Uterus (tissue), 4 donors: Measurements from ENCODE around the gene ELANE. TPM values are rescaled to one million over a fixed set of nuclear protein-coding genes. Genes with fewer than 3 reads are reported as not detected.

Experiments
- DNase-seq, 2 donors: peaks; one replicate each; pipeline ENCODE4 v3.0.0-alpha.2; 2019 to 2020
- H3K27ac ChIP-seq, 2 donors: fragments of 200-600 bp; sonication (generic); 1 replicate in 1 of 2; 2 replicates in 1 of 2; pipeline ENCODE4 v1.5.1; 2016 to 2018
- H3K27me3 ChIP-seq, 2 donors: fragments of 200-600 bp; sonication (generic); one replicate each; pipeline ENCODE4 v1.5.1; 2018 to 2019; ENCODE audit warnings: control low read depth in 1 of 2
- H3K36me3 ChIP-seq, 2 donors: fragments of 200-600 bp; sonication (generic); one replicate each; pipeline ENCODE4 v1.5.1; 2019; ENCODE audit warnings: control low read depth in 1 of 2
- H3K4me1 ChIP-seq, 2 donors: fragments of 200-600 bp; sonication (generic); one replicate each; pipeline ENCODE4 v1.5.1; 2018 to 2019; ENCODE audit warnings: control low read depth in 1 of 2
- H3K4me3 ChIP-seq, 2 donors: fragments of 200-600 bp; sonication (generic); 1 replicate in 1 of 2; 2 replicates in 1 of 2; pipeline ENCODE4 v1.5.1; 2018 to 2019; ENCODE audit warnings: mild to moderate bottlenecking in 1 of 2
- H3K9me3 ChIP-seq, 2 donors: fragments of 200-600 bp; sonication (generic); one replicate each; pipeline ENCODE4 v1.5.1; 2019; ENCODE audit warnings: control low read depth in 1 of 2
- CTCF ChIP-seq, 4 experiments: fragments of 200-600 bp in 2 of 4; fragments of 450-650 bp in 2 of 4; sonication (generic) in 2 of 4; IDR thresholded peaks; one replicate each; pipeline ENCODE4 v1.5.1; 2016 to 2019; ENCODE audit warnings: antibody characterized with exemption in 4 of 4, mild to moderate bottlenecking in 2 of 4, moderate library complexity in 1 of 4
- POLR2A ChIP-seq, 2 donors: fragments of 450-650 bp; IDR thresholded peaks; one replicate each; pipeline ENCODE4 v1.6.1; 2016; ENCODE audit warnings: antibody characterized with exemption in 2 of 2, mild to moderate bottlenecking in 1 of 2, moderate library complexity in 1 of 2
- intact Hi-C: fragments of 100-400 bp; cut with DNase I; formaldehyde crosslinking; loops from one replicate; pipeline ENCODE4 v1.15.1; 2023; ENCODE audit warnings: low total_unique reads
- total RNA-seq, 4 donors: library from RNA; depleted of rRNA in 3 of 4; stranded (reverse); fragments of >200 nt in 3 of 4; gene quantifications; one replicate each; pipeline versions ENCODE4 v1.1.0 to v1.2.4, GENCODE V29; 2014 to 2023
- donor health status: DM: yes; HTN: yes; CAD: no.

The ELANE gene
- total RNA-seq, 4 donors from 2014 or later: 3.4 TPM; not detected in 3

- intact Hi-C loops: no loop called here
- Histone ChIP-seq H3K36me3 (no peaks in the 10 kb centered on the region), H3K4me1 (no peaks in the 10 kb centered on the region), H3K9me3 (no peaks in the 10 kb centered on the region), H3K4me3 (no peak overlapping the region), H3K27ac (no peak overlapping the region), H3K27me3 (no peaks in the 10 kb centered on the region)
- no peak for DNase-seq
- TF ChIP-seq POLR2A (IDR thresholded peaks at IDR 0.05) (no peak), CTCF (IDR thresholded peaks at IDR 0.05) (no peak)
Measured at GRCh38 chr19:879711-880438, 27.8 kb downstream of the ELANE start.

DNA sequence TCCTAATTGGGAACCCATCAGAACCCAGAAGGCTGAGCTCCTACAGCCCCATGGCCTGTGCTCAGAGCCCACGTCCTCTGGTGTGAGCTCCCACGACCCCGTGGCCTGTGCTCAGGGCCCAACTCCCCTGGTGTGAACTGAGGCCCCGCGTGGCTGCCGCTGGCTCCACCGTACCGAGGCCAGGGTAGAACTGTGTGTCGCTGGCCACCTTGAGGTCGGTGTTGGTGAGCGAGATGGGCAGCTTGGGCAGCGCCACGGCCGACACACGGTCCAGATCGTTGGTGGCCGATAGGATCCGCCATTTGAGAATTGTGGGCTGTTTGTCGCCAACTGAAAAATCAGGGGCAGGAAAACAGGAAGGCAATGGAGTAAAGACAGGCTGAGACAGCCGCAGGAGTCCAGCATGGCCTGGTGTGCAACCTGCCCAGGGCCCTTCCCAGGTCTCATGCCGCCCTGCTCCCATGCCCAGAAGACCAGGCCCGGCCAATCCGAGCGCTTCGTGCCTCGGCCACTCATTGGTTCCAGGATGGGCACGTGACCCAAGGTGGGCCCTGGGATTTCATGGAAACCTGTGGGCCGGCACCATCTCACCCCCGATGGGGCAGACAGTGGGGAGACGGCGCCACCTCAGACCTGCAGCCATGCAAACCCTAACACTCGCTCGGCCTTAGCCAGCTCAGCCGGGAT is 29.4 kb downstream of the ELANE start:
- no peaks in the 10 kb centered on the region for H3K9me3 ChIP-seq
- no peaks in the 10 kb centered on the region for H3K36me3 ChIP-seq
- no peak for TF ChIP-seq POLR2A (IDR thresholded peaks at IDR 0.05)
- no peak for TF ChIP-seq CTCF (IDR thresholded peaks at IDR 0.05)
- no peak for DNase-seq
- H3K4me3 ChIP-seq: no peak overlapping the region
- intact Hi-C loops: no loop called here
- no peaks in the 10 kb centered on the region for H3K4me1 ChIP-seq
- no peak overlapping the region for H3K27ac ChIP-seq
- no peaks in the 10 kb centered on the region for H3K27me3 ChIP-seq

- Histone ChIP-seq H3K9me3 (no peaks in the 10 kb centered on the region), H3K27me3 (no peaks in the 10 kb centered on the region), H3K4me3 (no peak overlapping the region), H3K27ac (no peak overlapping the region), H3K36me3 (no peaks in the 10 kb centered on the region), H3K4me1 (no peaks in the 10 kb centered on the region)
- DNase-seq: no peak
- TF ChIP-seq CTCF (IDR thresholded peaks at IDR 0.05) (no peak), POLR2A (IDR thresholded peaks at IDR 0.05) (no peak)
- intact Hi-C loops: no loop called here
Measured at GRCh38 chr19:882871-883497, 30.9 kb downstream of the ELANE start.

GRCh38 chr19:883661-884211 is 31.6 kb downstream of the ELANE start:
- Histone ChIP-seq H3K36me3 (no peaks in the 10 kb centered on the region), H3K4me3 (no peak overlapping the region), H3K27me3 (no peaks in the 10 kb centered on the region), H3K27ac (no peak overlapping the region), H3K9me3 (no peaks in the 10 kb centered on the region), H3K4me1 (no peaks in the 10 kb centered on the region)
- intact Hi-C loops: no loop called here
- DNase-seq: no peak
- TF ChIP-seq CTCF (IDR thresholded peaks at IDR 0.05) (no peak), POLR2A (IDR thresholded peaks at IDR 0.05) (no peak)
